GM15510 (cell line): ENCODE data around the gene SMARCAL1.

Experiments
- POLR2A ChIP-seq: IDR thresholded peaks from 3 replicates; pipeline ENCODE4 v1.6.1; 2011; ENCODE audit warnings: borderline replicate concordance; ENCODE audit not compliant: insufficient read length; ENCODE audit errors: extremely low read depth

The SMARCAL1 gene

DNA sequence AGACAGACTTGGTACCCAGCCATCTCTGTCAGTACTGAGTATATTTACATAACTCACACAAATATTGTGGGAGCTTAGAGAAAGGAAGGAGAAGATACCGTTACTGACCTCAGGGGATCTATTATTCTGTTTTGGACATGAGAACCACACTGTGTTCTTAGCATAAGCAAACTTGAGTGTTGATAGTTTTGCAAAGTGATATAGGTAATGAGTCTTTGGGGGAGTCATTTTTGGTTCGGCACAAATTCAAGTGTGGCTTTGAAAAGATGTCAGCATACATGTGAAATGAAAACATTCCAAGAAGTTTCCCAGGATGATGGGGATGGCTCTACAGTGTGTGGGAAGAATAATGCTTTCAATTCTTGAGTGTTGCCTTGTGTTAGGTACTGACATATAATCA lies 24.1 kb downstream of the SMARCAL1 start:
- no peak for TF ChIP-seq POLR2A

DNA sequence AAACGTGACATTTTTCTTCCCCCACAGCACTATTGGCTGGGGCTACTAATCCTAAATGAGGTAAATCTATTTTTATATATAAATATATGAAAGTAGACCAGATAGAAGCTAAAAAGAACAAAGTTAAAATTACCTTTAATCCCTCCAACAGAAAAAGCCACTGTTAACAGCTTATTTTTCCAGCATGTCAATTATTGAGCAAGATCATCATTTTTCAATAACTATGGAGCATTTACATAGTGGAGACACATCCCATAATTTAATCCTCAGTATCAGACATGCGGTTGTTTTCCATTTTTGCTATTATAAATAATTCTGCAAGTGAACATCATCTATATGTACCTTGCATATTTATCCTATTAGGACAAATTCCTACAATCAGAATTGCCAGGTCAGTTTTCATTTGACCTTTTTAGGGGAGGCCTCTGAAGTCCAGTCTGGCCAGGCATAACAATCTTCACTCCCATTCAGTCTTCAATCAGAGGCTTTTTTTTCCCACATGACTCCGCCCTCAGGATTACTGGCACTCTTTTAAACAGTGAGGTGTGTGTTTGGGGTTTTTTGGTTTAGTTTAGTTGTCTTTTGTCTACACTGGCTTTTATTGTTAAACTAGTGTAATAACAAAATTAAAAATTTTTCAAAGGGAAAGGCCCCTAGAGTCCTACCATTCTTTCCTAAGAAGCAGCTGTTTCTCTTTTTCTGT lies 29.2 kb downstream of the SMARCAL1 start:
- TF ChIP-seq POLR2A, result no peak

DNA sequence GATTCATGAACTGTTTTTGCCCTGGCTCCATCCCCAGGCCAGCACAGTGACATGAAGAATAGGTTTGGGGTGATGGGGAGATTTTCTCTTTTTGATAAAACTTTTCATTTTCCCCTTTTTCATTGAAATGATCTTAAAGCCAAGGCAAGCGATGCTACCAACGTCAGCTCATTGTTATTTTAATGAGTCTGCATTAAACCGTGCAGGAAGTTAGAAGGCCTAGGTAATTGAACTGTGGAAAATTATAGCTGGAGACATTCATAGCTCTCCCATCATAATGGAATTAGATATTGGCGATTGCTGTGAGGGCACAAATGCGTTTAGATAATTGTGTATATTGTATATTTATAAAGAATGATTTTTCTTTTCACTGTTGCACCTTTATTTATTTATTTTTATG lies 33.2 kb downstream of the SMARCAL1 start:
- TF ChIP-seq POLR2A, result no peak

DNA sequence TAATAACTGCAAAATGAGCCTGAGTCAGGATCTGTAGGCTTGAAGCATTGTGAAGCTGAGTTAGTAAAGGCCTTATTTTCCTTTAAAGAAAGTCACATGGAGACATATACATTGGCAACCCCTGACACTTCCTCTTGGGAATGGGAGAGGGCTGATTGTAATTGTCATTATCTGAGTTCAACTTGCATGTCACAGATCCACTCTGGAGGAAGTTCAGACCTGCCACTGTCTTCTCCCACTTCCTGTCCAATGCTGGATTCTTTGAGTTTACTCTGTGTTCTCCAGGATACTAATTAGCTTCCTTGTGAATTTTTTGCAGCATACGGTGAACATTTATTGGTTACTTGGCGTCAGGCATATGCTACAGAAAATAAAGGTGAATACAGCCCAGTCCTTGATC lies 34.1 kb downstream of the SMARCAL1 start:
- TF ChIP-seq POLR2A, result no peak

DNA sequence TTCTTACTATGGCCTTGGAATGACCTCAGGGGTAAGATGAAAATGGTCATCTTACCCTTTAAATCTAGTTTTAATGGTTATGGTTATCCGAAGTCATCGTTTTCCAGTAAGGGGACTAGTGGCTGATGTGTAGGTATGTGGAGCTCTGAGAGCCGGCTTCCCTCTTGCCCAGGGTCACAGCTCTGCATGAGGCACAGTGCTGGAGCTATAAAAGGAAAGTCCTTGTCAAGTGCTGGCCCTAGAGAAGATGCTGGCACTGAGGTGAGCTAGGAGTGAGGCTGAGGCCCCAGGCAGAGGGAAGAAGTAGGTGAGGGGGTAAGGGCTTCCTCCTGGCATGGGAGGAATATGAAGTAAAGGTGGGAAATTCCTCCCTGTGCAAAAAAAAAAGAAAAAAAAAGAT lies 35.0 kb downstream of the SMARCAL1 start:
- no peak for TF ChIP-seq POLR2A

DNA sequence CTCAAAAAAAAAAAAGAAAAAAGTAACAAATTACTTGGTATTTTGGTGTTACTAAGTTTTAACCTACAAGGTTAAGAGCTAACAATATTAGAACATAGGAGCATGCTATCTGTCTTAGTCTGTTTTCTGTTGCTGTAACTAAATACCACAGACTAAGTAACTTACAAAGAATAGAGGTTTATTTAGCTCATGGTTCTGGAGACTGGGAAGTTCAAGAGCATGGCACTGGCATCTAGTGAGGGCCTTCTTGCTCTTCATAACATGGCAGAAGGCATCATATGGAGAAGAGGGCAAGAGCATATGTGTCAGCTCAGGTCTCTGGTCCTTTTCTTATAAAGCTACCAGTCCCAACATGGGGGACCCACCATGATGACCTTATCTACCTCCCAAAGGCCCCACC lies 36.5 kb downstream of the SMARCAL1 start:
- no peak for TF ChIP-seq POLR2A

DNA sequence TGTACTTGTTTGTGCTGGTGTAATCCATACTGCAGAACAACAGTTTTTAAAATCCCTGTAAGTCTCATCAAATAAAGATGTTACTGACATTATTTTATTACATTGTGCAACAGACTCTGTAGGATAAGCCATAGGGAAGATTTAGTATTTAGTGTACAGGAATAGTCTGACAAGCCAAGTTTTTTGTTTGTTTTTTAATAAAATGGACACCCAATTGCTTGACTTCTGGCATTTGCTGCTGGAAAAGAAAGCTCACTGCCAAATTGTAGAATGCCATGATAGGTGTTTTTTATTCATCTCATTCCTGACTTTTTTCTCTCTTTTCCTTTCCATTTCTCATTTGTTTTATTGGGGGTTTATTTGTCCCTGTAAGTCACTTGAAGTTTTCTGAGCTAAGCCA lies 38.1 kb downstream of the SMARCAL1 start:
- no peak for TF ChIP-seq POLR2A

DNA sequence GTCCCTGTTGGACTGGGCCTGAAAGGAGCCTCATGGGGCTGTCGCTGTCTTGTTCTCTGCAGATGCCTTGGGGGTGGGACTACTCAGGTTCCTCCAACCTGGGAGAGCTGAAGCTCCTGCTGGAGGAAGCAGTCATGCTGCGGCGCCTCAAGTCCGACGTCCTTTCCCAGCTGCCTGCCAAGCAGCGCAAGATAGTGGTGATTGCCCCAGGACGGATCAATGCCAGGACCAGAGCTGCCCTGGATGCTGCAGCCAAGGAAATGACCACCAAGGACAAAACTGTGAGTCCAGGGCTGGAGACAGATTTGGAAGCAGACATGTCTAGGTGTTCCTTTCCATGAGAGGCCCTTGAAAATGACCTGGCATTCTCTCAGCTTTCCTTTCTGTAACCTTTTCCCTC lies 38.5 kb downstream of the SMARCAL1 start:
- TF ChIP-seq POLR2A, result no peak

DNA sequence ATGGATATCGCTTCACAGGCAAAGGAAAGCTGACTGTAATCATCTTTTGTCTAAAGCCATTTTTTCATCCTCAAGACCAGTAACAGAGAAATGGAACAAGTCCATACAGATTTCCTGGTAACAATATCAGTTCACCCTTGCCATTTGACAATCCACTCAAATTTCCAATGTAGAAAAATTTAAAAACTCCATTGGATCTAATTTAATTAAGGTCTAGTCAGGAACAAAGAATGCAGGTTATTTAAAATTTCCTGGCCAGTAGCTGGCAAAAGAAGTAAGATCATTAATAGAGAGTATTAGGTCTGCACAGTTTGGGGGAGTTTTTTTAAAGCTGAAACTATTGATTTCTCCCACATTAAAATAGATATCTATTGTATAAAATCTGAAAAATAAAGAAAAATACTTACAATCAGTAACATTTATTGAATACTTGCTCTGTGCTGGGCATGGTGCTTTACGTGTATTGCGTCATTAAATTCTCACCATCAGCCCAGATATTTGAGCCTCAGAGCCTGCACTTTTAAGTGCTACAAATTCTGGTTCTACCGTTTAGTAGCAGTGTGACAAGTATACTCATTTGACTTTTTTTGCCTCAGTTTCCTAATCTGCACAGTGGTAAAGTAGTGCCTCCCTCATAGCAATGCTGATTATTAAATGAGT lies 41.8 kb downstream of the SMARCAL1 start:
- no peak for TF ChIP-seq POLR2A

DNA sequence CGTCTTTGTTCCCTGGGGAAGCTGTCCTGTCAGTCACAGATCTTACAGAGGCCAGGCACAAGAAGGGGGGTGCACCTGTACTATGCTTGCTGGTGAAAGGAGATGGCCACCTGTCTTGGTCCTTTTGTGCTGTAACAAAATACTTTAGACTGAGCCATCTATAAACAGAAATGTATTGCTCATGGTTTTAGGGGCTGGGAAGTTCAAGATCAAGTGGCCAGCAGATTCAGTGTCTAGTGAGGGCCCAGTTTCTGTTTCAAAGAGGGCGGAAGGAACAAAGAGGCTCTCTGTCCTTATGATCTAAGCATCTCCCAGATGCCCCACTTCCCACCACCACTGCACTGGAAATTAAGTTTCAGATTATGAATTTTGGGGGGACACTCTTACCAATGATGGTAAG lies 50.9 kb downstream of the SMARCAL1 start:
- TF ChIP-seq POLR2A, result no peak

DNA sequence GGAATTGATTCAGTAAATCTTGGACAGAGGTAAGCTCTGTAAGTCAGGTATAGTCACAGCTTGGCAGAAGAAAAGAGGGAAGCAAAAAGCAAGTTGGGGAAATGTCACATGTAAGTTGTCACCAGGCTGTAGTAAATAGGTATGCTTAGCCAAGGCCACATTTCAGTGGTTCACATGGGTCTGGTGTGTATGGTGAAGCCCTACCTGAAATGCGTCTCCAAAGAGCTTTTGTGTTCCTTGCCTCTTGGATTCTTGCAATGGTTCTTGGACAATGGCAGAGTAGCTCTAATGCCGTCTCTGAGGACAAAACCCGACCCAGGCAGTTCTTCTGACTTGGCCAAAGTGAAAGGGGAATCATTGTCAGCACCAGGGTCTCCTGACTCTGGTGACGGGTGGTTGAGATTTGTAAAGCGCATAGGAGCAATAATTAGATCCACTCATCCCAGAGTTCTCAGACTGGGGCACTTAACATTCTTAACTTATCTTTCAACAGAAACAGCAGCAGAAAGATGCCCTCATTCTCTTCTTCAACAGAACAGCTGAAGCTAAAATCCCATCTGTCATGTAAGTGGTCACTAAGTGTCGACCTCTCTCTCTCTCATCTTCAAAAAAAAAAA lies 51.9 kb downstream of the SMARCAL1 start:
- no peak for TF ChIP-seq POLR2A

DNA sequence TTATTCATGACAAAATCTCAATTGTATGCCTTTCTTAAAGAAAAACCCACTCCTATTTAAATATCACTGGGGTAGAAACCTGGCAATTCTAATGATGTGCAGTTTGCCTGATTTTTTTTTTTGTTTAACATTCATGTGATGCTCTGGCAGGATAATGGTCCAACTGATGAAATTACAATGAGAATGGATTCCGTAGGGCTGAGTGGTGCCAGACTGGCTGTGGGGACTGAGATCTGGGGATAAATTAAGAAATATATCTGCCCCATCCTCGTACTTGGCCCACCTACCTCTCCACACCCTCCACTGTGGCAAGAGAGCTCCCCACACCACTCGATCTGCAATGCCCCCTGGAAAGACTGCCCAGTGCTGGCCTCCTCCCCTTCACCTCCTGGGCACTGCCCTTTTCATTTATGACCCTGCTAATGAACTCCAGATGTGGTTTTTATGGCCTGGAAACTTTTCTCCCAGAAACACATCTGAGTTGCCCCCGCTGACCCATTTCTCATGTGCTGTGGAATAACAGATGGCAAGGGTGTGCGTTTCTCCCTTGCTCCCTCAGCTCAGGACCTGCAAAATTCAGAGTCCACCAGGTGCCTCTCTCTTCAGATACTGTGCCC lies 53.4 kb downstream of the SMARCAL1 start:
- TF ChIP-seq POLR2A, result no peak

DNA sequence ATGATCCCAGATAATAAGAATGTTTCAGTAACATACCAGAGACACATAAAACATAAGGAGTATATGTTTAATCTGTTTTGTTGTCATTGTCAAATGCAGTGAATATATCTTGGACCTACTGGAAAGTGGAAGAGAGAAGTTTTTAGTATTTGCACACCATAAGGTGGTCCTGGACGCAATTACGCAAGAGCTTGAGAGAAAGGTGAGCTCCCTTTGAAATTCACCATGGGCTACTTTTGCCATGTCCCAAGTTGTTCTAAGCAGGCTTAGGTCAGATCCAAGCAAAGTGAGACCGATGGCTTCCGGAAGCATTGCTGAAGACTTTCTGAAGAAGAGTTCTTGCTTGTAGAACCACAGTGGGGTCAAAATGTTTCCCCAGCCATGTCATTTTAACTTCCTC lies 55.6 kb downstream of the SMARCAL1 start:
- TF ChIP-seq POLR2A, result no peak

DNA sequence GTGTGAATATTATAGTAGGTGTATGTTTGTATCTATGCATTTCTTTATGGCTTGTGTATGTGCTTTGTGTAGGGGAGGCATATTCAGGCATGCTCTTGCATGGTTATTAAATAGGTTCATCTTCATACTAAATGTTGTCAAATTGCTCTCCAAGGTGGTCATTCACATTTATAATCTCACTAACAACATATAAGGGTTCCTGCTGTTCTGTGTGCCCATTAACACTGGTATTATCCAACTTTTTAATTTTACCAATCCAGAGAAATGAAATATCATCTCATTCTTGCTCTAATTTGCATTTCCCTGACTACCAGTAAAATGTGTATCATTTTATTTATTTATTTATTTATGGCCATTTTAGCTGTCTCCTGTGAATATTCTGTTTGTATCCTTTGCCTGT lies 57.4 kb downstream of the SMARCAL1 start:
- TF ChIP-seq POLR2A, result no peak

DNA sequence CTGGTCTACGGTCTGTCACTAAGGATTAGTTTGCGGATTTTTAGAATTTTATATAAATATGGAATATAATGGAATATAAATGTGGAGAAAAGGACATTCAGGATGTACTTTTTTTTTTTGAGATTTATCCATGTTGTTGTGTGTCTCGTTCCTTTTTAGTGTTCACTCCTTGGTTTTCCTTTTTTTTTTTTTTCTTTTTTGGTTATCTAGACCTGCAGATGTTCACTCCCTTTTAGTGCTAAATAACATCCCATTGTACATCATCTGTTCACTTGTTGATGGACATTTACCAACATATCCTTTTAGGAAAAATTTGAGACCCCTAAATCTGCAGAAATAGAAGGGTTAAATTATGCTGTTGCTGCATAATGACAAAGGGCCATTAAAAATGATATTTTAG lies 60.9 kb downstream of the SMARCAL1 start:
- no peak for TF ChIP-seq POLR2A
